CD4-positive, alpha-beta T cell treated with Interferon gamma for 1 hour (primary cell): Measurements from ENCODE around the gene INTS6L.

Experiments
- DNase-seq: peaks from one replicate; pipeline ENCODE4 v3.0.0-alpha.2; 2020

Gene INTS6L

GRCh38 chrX:135629342-135629741, 108.9 kb downstream of the INTS6L start:
- no peak for DNase-seq
